RWPE2 (cell line): Measurements from ENCODE around the gene SMAD3.
A peak's percentile ranks its signal among the peaks of the same experiment; 100 is the strongest.

ENCODE experiments used
- ATAC-seq: fragments of 200-7000 bp; cut with Tn5 transposase; 3 replicates; pipeline ENCODE4 v1.9.1; 2021; ENCODE audit warnings: low read depth
- DNase-seq: peaks from one replicate; pipeline ENCODE4 v3.0.0-alpha.2; 2020; ENCODE audit warnings: low spot score
- H3K27ac ChIP-seq: fragments of 450-650 bp; 2 replicates; pipeline ENCODE4 v1.5.1; 2017; ENCODE audit warnings: mild to moderate bottlenecking; ENCODE audit not compliant: poor library complexity, severe bottlenecking
- H3K27me3 ChIP-seq: fragments of 250-450 bp; sonication (Bioruptor Pico); 2 replicates; pipeline ENCODE4 v1.5.1; 2021; ENCODE audit warnings: mild to moderate bottlenecking, moderate library complexity; ENCODE audit not compliant: insufficient read depth, poor library complexity, severe bottlenecking
- H3K36me3 ChIP-seq: fragments of 250-450 bp; sonication (Bioruptor Pico); 2 replicates; pipeline ENCODE4 v1.5.1; 2020; ENCODE audit warnings: low read depth, mild to moderate bottlenecking, moderate library complexity
- H3K4me1 ChIP-seq: fragments of 250-450 bp; sonication (Bioruptor Pico); 2 replicates; pipeline ENCODE4 v1.5.1; 2021; ENCODE audit warnings: mild to moderate bottlenecking, moderate library complexity; ENCODE audit not compliant: insufficient read depth, poor library complexity, severe bottlenecking
- H3K4me3 ChIP-seq: fragments of 250-450 bp; sonication (Bioruptor Pico); 2 replicates; pipeline ENCODE4 v1.5.1; 2021; ENCODE audit warnings: mild to moderate bottlenecking, moderate library complexity; ENCODE audit not compliant: severe bottlenecking
- H3K9me3 ChIP-seq: fragments of 250-450 bp; sonication (Bioruptor Pico); 2 replicates; pipeline ENCODE4 v1.5.1; 2021; ENCODE audit warnings: mild to moderate bottlenecking, moderate library complexity; ENCODE audit not compliant: severe bottlenecking
- CTCF ChIP-seq: fragments of 450-650 bp; IDR thresholded peaks from one replicate; pipeline ENCODE4 v1.5.1; 2017; ENCODE audit warnings: mild to moderate bottlenecking, moderate library complexity; ENCODE audit not compliant: poor library complexity, severe bottlenecking

The SMAD3 gene

GRCh38 chr15:67127331-67127664 is 61.9 kb downstream of the SMAD3 start:
- DNase-seq (peak; percentile 97), ATAC-seq (peak; percentile 77)
- peak; percentile 28 for TF ChIP-seq CTCF
- Histone ChIP-seq H3K4me3 (no peak overlapping the region), H3K36me3 (peaks cover 35% of the 10 kb centered on the region), H3K9me3 (no peaks in the 10 kb centered on the region), H3K27ac (peak overlapping the region; percentile 97), H3K27me3 (no peaks in the 10 kb centered on the region), H3K4me1 (peaks cover 58% of the 10 kb centered on the region)

GRCh38 chr15:67127965-67128364 is 62.6 kb downstream of the SMAD3 start:
- peak; percentile 61 for ATAC-seq
- Histone ChIP-seq H3K36me3 (peaks cover 35% of the 10 kb centered on the region), H3K4me3 (no peak overlapping the region), H3K9me3 (no peaks in the 10 kb centered on the region), H3K4me1 (peaks cover 60% of the 10 kb centered on the region), H3K27ac (peak overlapping the region; percentile 97), H3K27me3 (no peaks in the 10 kb centered on the region)
- DNase-seq: peak; percentile 92
- TF ChIP-seq CTCF: no peak

- peaks cover 35% of the 10 kb centered on the region for H3K36me3 ChIP-seq
- no peaks in the 10 kb centered on the region for H3K9me3 ChIP-seq
- no peaks in the 10 kb centered on the region for H3K27me3 ChIP-seq
- DNase-seq (no peak), ATAC-seq (no peak)
- H3K27ac ChIP-seq: peak overlapping the region; percentile 1
- peaks cover 62% of the 10 kb centered on the region for H3K4me1 ChIP-seq
- TF ChIP-seq CTCF: no peak
- H3K4me3 ChIP-seq: no peak overlapping the region
These were observed 64.8 kb downstream of the SMAD3 start for GRCh38 chr15:67130166-67130565.

GRCh38 chr15:67130673-67131601 is 65.5 kb downstream of the SMAD3 start:
- DNase-seq (no peak), ATAC-seq (no peak)
- Histone ChIP-seq H3K4me1 (peaks cover 63% of the 10 kb centered on the region), H3K36me3 (peaks cover 38% of the 10 kb centered on the region), H3K9me3 (no peaks in the 10 kb centered on the region), H3K27ac (peak overlapping the region; percentile 1), H3K4me3 (no peak overlapping the region), H3K27me3 (no peaks in the 10 kb centered on the region)
- no peak for TF ChIP-seq CTCF

- Histone ChIP-seq H3K36me3 (peaks cover 33% of the 10 kb centered on the region), H3K4me3 (no peak overlapping the region), H3K4me1 (peaks cover 59% of the 10 kb centered on the region)
These were observed 66.9 kb downstream of the SMAD3 start for GRCh38 chr15:67132276-67132675.

More at GRCh38 chr15:67132276-67132675, 66.9 kb downstream of the SMAD3 start:
- TF ChIP-seq CTCF: no peak
- Histone ChIP-seq H3K27me3 (no peaks in the 10 kb centered on the region), H3K9me3 (no peaks in the 10 kb centered on the region), H3K27ac (peak overlapping the region; percentile 51)
- DNase-seq: no peak
- ATAC-seq: no peak
